A673 (cell line): ENCODE data around the gene GPC6.

Experiments used
- EZH2 ChIP-seq: fragments of 200-600 bp; sonication (generic); IDR thresholded peaks from 2 replicates; pipeline ENCODE4 v1.6.1; 2017; ENCODE audit warnings: borderline replicate concordance, low read depth, mild to moderate bottlenecking, mixed read lengths, antibody characterized with exemption, low read length; ENCODE audit not compliant: poor library complexity, severe bottlenecking
- TF ChIP-seq, protein P1 (sequence below): fragments of 300-800, 200-600 bp; sonication (generic); conservative IDR thresholded peaks from 2 replicates; pipeline ENCODE4 v1.5.1; 2017; ENCODE audit warnings: low read depth, mild to moderate bottlenecking, antibody characterized with exemption, low read length, moderate library complexity, mixed read lengths

DNA sequence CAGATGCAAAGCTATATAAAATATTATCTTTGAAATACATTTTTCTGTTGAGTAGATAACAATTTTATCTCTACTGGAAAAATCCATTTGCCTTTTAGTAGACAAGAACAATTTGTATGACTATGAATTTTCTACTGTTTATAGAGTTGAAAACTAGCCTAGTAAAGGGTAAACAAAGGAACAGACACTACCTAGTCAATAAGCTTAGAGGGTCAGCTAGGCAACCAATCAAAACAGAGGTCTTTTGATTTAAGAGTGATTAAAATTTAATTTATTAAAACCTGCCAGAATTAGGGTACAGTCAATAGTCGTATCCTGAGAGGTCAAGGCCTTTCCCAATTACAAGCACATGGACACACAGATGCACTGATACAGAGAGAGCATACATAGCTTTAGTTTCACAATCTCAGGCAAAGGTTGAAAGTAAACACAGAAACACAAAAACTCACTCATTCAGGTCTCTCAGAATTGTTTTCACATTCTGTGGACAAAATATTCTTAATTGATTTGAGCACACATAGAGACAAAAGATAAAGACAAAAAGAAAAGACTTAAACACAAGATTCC lies 24.5 kb upstream of the GPC6 start:
- TF ChIP-seq, protein P1, sequence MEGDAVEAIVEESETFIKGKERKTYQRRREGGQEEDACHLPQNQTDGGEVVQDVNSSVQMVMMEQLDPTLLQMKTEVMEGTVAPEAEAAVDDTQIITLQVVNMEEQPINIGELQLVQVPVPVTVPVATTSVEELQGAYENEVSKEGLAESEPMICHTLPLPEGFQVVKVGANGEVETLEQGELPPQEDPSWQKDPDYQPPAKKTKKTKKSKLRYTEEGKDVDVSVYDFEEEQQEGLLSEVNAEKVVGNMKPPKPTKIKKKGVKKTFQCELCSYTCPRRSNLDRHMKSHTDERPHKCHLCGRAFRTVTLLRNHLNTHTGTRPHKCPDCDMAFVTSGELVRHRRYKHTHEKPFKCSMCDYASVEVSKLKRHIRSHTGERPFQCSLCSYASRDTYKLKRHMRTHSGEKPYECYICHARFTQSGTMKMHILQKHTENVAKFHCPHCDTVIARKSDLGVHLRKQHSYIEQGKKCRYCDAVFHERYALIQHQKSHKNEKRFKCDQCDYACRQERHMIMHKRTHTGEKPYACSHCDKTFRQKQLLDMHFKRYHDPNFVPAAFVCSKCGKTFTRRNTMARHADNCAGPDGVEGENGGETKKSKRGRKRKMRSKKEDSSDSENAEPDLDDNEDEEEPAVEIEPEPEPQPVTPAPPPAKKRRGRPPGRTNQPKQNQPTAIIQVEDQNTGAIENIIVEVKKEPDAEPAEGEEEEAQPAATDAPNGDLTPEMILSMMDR, result no peak
- no peak for TF ChIP-seq EZH2
